GM23338 (cell line): ENCODE measurements around the gene MCC. TPM values are rescaled to one million over a fixed set of nuclear protein-coding genes. Genes with fewer than 3 reads are reported as not detected.

Source experiments
- ATAC-seq: fragments of 200-7000 bp; cut with Tn5 transposase; 3 replicates; pipeline ENCODE4 v1.9.1; 2020
- DNase-seq: peaks from one replicate; pipeline ENCODE4 v3.0.0-alpha.2; 2015; ENCODE audit warnings: low spot score
- H2AFZ ChIP-seq: fragments of 200-600 bp; sonication (generic); 2 replicates; pipeline ENCODE4 v1.8.0; 2016; ENCODE audit warnings: antibody characterized with exemption, mild to moderate bottlenecking, moderate library complexity
- H3F3A ChIP-seq: fragments of 200-600 bp; sonication (generic); replicated peaks from 2 replicates; pipeline ENCODE4 v1.8.0; 2017; ENCODE audit warnings: antibody characterized with exemption, mixed run types, low read depth
- H3K27ac ChIP-seq: fragments of 200-600 bp; sonication (generic); 2 replicates; pipeline ENCODE4 v1.6.1; 2016; ENCODE audit warnings: low read depth
- H3K27me3 ChIP-seq: fragments of 200-600 bp; sonication (generic); 2 replicates; pipeline ENCODE4 v1.8.0; 2016; ENCODE audit warnings: mild to moderate bottlenecking, mixed run types, moderate library complexity; ENCODE audit not compliant: insufficient read depth
- H3K36me3 ChIP-seq: fragments of 200-600 bp; sonication (generic); 2 replicates; pipeline ENCODE4 v1.8.0; 2016; ENCODE audit warnings: mild to moderate bottlenecking; ENCODE audit not compliant: insufficient read depth
- H3K4me1 ChIP-seq: fragments of 200-600 bp; sonication (generic); 2 replicates; pipeline ENCODE4 v1.8.0; 2016; ENCODE audit warnings: mild to moderate bottlenecking, moderate library complexity; ENCODE audit not compliant: insufficient read depth
- H3K4me2 ChIP-seq: fragments of 200-600 bp; sonication (generic); 2 replicates; pipeline ENCODE4 v1.7.1; 2017; ENCODE audit warnings: mixed run types
- H3K4me3 ChIP-seq: fragments of 200-600 bp; sonication (generic); 2 replicates; pipeline ENCODE4 v1.6.1; 2016; ENCODE audit warnings: mixed run types
- H3K79me2 ChIP-seq: fragments of 200-600 bp; sonication (generic); replicated peaks from 2 replicates; pipeline ENCODE4 v1.8.0; 2017; ENCODE audit warnings: mild to moderate bottlenecking; ENCODE audit not compliant: insufficient read depth
- H3K9me2 ChIP-seq: fragments of 200-600 bp; sonication (generic); 2 replicates; pipeline ENCODE4 v1.8.0; 2017; ENCODE audit not compliant: insufficient read depth
- H4K20me1 ChIP-seq: fragments of 200-600 bp; sonication (generic); replicated peaks from 2 replicates; pipeline ENCODE4 v1.8.0; 2017; ENCODE audit warnings: mild to moderate bottlenecking; ENCODE audit not compliant: insufficient read depth
- H3K27ac Mint-ChIP-seq: 2 replicates; pipeline ENCODE4 v1.8.0; 2020; ENCODE audit warnings: inconsistent platforms, mild to moderate bottlenecking, moderate library complexity, mixed read lengths
- H3K27me3 Mint-ChIP-seq: 3 replicates; pipeline ENCODE4 v1.8.0; 2022; ENCODE audit warnings: low read depth, mild to moderate bottlenecking, moderate library complexity, mixed read lengths, inconsistent platforms; ENCODE audit not compliant: insufficient read depth, poor library complexity
- H3K36me3 Mint-ChIP-seq: 3 replicates; pipeline ENCODE4 v1.8.0; 2021; ENCODE audit warnings: low read depth, mild to moderate bottlenecking, inconsistent platforms, moderate library complexity, mixed read lengths
- H3K4me1 Mint-ChIP-seq: 3 replicates; pipeline ENCODE4 v1.8.0; 2020; ENCODE audit warnings: mild to moderate bottlenecking, inconsistent platforms, mixed read lengths
- H3K4me3 Mint-ChIP-seq: 3 replicates; pipeline ENCODE4 v1.8.0; 2021; ENCODE audit warnings: moderate library complexity, mild to moderate bottlenecking, inconsistent platforms, mixed read lengths
- H3K9me3 Mint-ChIP-seq: 3 replicates; pipeline ENCODE4 v1.8.0; 2020; ENCODE audit warnings: moderate library complexity, mild to moderate bottlenecking, inconsistent platforms, mixed read lengths
- CREB1 ChIP-seq: fragments of 250-450 bp; sonication (Bioruptor Pico); IDR thresholded peaks from 2 replicates; pipeline ENCODE4 v1.5.0; 2020; ENCODE audit warnings: low read depth, mild to moderate bottlenecking, moderate library complexity
- CTCF ChIP-seq, 2 experiments: fragments of 200-600 bp in 1 of 2; sonication (generic) in 1 of 2; conservative IDR thresholded peaks; 2 replicates each; pipeline versions ENCODE4 v1.5.1 to v1.6.1; 2016 to 2017; ENCODE audit warnings: antibody characterized with exemption in 2 of 2, low read depth in 2 of 2, mild to moderate bottlenecking in 2 of 2, moderate library complexity in 1 of 2
- ETS1 ChIP-seq: IDR thresholded peaks from 2 replicates; pipeline ENCODE4 v1.6.1; 2016; ENCODE audit warnings: antibody characterized with exemption
- EZH2 ChIP-seq: fragments of 200-600 bp; sonication (generic); IDR thresholded peaks from one replicate; pipeline ENCODE4 v1.8.0; 2017; ENCODE audit warnings: antibody characterized with exemption, mild to moderate bottlenecking, low read depth; ENCODE audit not compliant: unreplicated experiment
- EZH2phosphoT487 ChIP-seq: fragments of 200-600 bp; sonication (generic); IDR thresholded peaks from one replicate; pipeline ENCODE4 v1.8.1; 2018; ENCODE audit warnings: antibody characterized with exemption; ENCODE audit not compliant: unreplicated experiment
- JUNB ChIP-seq: IDR thresholded peaks from one replicate; pipeline ENCODE4 v1.6.1; 2016; ENCODE audit warnings: antibody characterized with exemption; ENCODE audit not compliant: unreplicated experiment
- NANOG ChIP-seq: IDR thresholded peaks from 2 replicates; pipeline ENCODE4 v1.6.1; 2016; ENCODE audit warnings: antibody characterized with exemption, borderline replicate concordance
- POLR2AphosphoS5 ChIP-seq: IDR thresholded peaks from 2 replicates; pipeline ENCODE4 v1.6.1; 2016; ENCODE audit warnings: antibody characterized with exemption, low read depth
- STAT1 ChIP-seq: IDR thresholded peaks from one replicate; pipeline ENCODE4 v1.6.1; 2016; ENCODE audit warnings: antibody characterized with exemption; ENCODE audit not compliant: unreplicated experiment
- ZNF114 ChIP-seq: fragments of 250-450 bp; sonication (Bioruptor Pico); IDR thresholded peaks from 2 replicates; pipeline ENCODE4 v1.5.0; 2020; ENCODE audit warnings: mild to moderate bottlenecking, moderate library complexity
- ZNF331 ChIP-seq: fragments of 250-450 bp; sonication (Bioruptor Pico); IDR thresholded peaks from 2 replicates; pipeline ENCODE4 v1.5.0; 2020; ENCODE audit warnings: low read depth, mild to moderate bottlenecking, moderate library complexity
- ZNF462 ChIP-seq: fragments of 250-450 bp; sonication (Bioruptor Pico); IDR thresholded peaks from 2 replicates; pipeline ENCODE4 v1.5.0; 2020; ENCODE audit warnings: mild to moderate bottlenecking, moderate library complexity
- polyA plus RNA-seq: library from polyadenylated mRNA; unstranded; fragments of >200 nt; fragmentation: Nextera tagmentation; extraction: Ambion mirVana; gene quantifications from 2 replicates; pipeline ENCODE4 v1.2.1, GENCODE V29; 2016
- total RNA-seq: library from RNA; depleted of rRNA; stranded (reverse); fragments of >200 nt; shearing (Covaris generic); gene quantifications from 2 replicates; pipeline ENCODE4 v1.2.3, GENCODE V29; 2014

MCC gene
- total and polyA plus RNA-seq, 2 experiments from 2014 or later: 3.8 to 10.1 TPM

GRCh38 chr5:113171520-113171919 is 316.7 kb downstream of the MCC start:
- DNase-seq (no peak), ATAC-seq (no peak)
- no peak overlapping the region for H3K27ac ChIP-seq
- Mint-ChIP-seq H3K36me3 (no peaks in the 10 kb centered on the region), H3K9me3 (no peaks in the 10 kb centered on the region), H3K4me1 (peaks cover 18% of the 10 kb centered on the region), H3K27ac (no peak overlapping the region), H3K27me3 (peaks cover 2% of the 10 kb centered on the region), H3K4me3 (no peak overlapping the region)
- H2AFZ ChIP-seq: no peak overlapping the region
- no peaks in the 10 kb centered on the region for H3K27me3 ChIP-seq
- no peaks in the 10 kb centered on the region for H3K9me2 ChIP-seq
- peaks cover 13% of the 10 kb centered on the region; the same call in 1 of the 2 replicates for H3K4me1 ChIP-seq
- TF ChIP-seq STAT1: no peak
- TF ChIP-seq JUNB: no peak
- TF ChIP-seq ZNF114 (CRISPR knock-in tag): no peak
- TF ChIP-seq CREB1 (CRISPR knock-in tag): no peak
- no peak for TF ChIP-seq CTCF (conservative IDR thresholded peaks at IDR 0.05; ENCODE audit: low read depth in 2 of 2)
- no peak for TF ChIP-seq EZH2
- no peak for TF ChIP-seq ETS1
- no peak for TF ChIP-seq ZNF331
- no peak for TF ChIP-seq NANOG
- TF ChIP-seq POLR2AphosphoS5: no peak
- no peak for TF ChIP-seq EZH2phosphoT487
- TF ChIP-seq ZNF462 (CRISPR knock-in tag): no peak
- no peaks in the 10 kb centered on the region for H4K20me1 ChIP-seq
- H3K4me2 ChIP-seq: no peak overlapping the region
- H3K79me2 ChIP-seq: no peaks in the 10 kb centered on the region
- H3F3A ChIP-seq: no peaks in the 10 kb centered on the region
- H3K4me3 ChIP-seq: no peak overlapping the region
- H3K36me3 ChIP-seq: no peaks in the 10 kb centered on the region
